GM18951 (cell line): Measurements from ENCODE around the gene NUAK1.

Source experiments
- POLR2A ChIP-seq: IDR thresholded peaks from 4 replicates; pipeline ENCODE4 v1.6.1; 2011; ENCODE audit warnings: mild to moderate bottlenecking; ENCODE audit not compliant: insufficient read length, insufficient read depth; ENCODE audit errors: extremely low read depth
- in situ Hi-C: fragments of 300-500 bp; cut with MboI; formaldehyde crosslinking; loops from one replicate; pipeline ENCODE4 v1.12.0; 2022; ENCODE audit warnings: low sequenced_read_pairs, mixed read lengths, inconsistent platforms; ENCODE audit not compliant: unreplicated experiment

NUAK1 gene

DNA sequence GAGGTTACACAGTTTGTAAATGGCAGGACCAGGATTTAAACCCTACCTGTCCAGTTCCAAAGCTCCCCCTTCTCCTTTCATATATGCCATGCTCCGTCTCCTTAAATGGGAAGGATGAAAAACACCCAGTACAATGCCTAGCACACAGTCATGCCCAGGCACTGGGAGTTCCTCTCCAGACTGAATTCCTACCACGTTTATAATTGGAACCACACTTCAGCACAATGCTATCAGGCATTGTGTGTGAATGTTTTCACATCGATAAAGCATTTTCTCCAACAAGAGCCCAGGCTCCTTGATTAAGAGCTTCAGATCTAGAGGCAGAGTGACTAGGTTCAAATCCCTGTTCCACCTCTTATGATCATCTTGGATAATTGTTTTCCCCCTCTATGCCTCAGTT lies 2.7 kb upstream of the NUAK1 start:
- no peak for TF ChIP-seq POLR2A
- in situ Hi-C loops: no loop called here

DNA sequence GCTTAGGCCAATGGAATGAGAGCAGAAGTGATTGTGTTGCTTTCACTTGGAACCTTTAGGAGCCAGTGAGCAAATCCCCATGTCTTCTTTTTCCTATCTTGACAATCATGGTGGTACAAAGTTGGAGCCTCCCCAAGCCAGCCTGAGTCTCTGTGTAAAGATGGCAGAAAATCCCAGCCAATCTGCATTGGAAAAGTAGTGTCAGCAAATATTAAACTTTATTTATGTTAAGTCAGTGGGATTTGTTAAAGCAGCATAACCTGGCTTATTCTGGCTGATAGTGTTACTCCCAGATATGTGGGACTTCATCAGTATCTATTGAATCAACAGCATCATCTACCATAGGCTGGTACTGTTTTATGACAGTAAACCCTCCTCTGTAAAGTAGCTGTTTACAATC lies 2.2 kb upstream of the NUAK1 start:
- in situ Hi-C loops: no loop called here
- TF ChIP-seq POLR2A: no peak

DNA sequence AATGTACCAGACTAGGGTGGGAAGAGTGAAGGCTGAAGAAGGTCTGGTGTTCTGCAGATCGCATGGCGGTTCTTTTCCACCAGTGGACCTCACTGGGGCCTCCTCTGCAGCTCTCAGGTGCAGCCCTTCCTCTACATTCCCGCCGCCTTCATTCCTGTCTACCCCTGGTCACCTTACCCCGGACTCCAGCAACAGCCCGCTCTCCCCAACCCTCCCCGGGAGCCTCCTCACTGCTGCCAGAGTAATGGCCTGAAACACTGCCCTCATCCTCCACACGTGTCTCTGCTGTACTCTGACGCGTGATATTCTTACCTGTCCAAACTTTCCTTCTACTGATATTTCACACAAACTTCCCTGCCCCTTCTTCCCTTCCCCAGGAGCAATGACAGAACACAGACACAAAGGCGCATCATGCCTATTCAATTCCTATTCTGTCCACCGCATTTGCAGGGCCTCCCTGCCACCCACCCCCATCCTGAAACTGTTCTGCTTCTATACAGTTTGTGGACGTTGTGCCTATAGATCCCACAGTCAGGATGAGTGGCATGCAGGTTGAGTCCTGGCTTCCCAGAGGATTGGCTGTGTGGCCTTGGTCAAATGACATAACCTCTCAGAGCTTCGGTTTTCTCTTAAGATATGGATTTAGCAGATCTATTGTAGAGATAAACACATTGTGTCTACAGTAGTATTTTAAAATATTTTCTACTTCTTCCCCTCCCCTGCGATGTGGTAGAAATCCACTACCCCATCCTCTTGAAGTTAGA lies 1.7 kb upstream of the NUAK1 start:
- in situ Hi-C loops: no loop called here
- no peak for TF ChIP-seq POLR2A

DNA sequence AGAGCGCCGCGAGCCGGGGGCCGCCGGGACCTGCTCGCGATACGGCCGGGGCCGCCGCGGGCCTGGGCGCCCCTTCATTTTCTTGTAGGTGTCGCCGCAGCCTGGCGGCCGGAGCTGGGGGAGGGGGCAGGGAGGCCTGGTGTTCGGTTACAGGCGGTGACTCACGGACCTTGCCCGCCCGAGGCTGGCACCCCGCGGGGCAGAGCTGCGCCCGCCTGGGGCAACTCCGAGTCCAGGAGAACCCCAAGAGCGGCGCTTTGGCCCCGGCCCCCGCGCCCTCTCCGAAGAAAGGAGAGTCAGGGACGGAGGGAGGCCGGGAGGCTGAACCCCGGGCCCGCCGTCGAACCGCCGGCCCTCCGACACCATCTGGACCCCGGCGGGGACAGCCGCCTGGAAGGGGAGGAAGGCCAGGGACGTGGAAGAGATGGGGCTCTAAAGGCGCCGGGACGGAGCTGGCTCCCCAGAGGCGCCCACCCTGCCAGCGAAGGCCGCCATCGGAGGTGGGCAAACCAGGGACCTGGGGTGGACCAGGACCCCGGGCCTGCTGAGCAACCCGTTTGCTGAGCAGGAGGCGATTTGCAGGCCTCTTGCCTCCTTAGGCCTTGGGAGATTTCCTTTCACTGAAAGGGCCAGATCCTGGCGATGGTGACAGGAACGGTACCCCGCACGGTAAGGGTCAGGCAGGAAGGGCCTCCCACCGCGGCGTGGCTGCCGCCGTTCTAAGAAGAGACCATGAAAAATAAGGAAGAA lies 843 bp upstream of the NUAK1 start:
- in situ Hi-C loops: no loop called here
- no peak for TF ChIP-seq POLR2A

DNA sequence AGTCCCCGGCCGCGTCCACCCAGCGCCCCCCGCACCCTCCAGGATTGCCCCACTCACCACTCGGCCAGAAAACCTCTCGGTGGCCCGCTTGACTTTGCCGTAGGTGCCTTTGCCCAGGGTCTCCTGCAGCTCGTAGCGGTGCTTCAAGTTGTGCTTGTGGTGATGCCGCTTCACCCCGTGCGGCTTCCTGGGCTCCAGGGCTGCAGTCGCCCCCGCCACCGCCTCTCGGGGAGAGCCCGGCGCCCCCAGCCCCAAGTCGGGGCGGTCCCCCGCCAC lies 459 bp downstream of the NUAK1 start:
- no peak for TF ChIP-seq POLR2A
- in situ Hi-C loops: no loop called here

DNA sequence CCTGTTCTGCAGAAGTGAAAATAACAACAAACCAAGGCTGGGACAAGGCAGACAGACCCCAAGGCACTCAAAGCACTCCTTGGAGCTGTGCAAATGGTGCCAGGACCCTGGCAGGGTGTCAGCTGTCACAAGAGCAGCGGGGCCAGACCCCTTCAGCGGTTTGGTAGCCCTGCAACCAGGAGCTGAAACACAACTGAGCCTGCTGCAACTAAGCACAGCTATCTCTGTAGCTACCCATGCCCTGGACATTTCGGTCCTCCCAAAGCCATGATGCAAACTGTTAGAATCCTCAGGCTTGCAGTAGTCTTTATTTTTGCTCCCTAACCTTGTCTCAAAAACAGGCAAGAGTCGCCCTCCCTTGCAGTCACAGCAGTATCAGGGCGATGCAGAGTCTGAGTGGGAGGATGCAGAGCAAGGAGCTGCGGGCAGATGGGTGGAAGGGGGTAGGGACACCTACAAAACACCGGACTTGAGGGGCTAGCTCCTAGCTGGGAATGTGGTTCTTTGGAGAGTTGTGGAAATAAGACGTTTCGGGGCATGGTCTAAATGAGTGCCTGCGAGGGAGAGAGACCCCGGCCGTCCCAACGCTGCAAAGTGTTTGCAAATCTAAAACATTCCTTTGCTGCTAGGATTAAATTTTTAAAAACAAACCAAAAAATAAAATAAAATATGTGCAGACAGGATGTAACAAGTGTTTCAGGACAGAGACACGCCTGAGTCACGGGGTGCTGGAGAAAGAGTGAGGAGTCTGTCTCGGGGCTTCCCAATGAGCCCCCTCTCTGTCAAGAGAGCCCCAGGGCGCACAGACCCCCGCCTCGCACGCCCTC lies 1.0 kb downstream of the NUAK1 start:
- in situ Hi-C loops: no loop called here
- no peak for TF ChIP-seq POLR2A

DNA sequence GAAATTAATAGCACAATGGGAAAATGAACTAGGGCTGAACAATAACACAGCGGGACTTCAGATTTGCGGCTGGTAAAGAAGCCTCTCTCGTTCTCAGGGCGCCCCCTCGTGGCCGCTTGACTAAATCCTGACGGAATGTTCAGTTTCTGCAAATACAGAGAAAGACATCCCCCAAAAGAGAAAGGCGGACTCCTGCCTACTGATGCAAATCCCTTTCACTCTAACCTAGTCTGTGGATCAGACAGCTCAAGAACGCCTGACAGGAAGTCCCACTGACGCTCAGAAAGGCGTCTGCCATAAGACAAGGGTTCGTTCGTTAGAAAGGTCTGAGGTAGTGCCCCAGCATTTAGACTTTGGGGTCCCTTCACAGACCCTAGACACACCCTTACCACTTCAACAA lies 2.5 kb downstream of the NUAK1 start:
- TF ChIP-seq POLR2A: no peak
- in situ Hi-C loops: no loop called here

DNA sequence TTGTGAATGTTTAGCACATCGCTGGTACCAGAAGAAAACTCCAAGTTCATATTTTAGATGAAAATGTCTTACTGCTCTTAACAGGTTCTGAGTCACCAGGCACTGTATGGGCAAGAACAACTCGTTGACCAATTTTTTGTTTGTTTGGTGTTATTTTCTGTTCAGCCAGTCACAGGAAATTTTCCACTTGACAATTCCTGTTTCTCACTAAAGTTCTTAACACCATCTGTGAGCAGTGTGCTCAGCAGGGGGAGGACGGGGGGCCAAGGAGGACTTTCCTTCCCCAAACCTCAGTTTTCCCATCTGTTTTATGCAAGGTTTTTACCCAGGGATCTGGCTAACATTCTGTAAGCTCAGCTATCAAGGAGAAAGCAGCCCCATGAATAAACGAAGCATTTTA lies 3.0 kb downstream of the NUAK1 start:
- in situ Hi-C loops: no loop called here
- no peak for TF ChIP-seq POLR2A

DNA sequence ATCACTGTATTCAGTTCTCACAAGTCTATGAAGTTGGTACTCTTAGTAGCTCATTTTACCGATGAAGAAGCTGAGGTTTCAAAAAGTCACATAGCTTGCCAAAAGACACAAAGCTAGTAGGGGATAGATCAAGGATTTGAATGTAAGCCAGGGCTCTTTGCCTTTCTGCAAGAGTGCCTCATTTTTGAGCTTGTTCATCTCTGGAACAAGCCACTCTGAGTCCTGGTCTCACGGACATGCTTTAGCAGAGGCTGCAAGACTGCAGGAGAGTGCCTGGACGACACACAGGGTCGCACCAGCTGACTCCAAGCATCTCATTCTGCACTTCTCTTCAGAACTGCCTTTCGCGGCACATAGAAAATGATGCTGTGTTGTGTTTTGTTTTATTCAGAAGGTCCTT lies 3.7 kb downstream of the NUAK1 start:
- in situ Hi-C loops: no loop called here
- TF ChIP-seq POLR2A: no peak

DNA sequence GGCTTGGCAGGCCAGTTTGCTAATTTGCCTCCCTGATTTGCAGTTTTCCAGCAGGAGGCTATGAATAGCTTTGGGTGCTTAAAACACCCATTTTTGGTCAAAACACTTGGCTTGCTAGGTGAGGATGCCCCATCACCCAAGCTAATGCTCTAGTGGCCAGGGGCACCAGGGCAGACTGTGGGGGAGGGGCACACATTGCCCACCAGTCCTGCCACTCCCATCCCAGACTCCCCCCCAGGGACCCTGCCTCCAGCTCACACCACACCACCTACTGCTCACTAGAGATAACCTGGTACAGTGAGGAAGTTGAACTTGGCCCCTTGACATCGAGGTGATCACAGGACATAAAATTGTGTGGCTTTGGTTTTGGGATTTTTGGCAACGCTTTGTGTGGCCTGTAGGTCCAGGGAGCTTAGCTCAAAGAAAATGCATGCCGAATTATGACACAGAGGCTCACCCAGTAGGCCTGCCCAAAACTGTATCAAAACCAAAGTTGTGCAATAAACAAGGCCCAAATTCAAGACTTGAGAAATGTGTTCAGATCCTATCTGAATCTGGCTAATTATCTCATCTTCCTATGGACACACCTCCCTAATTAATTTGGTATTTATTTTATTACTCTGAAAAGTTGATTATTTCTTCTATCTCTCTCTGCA lies 4.3 kb downstream of the NUAK1 start:
- in situ Hi-C loops: loop anchor here (5.0 kb wide), 1 partner anchor 717 kb away; no protein-coding TSS in a partner anchor
- TF ChIP-seq POLR2A: no peak

DNA sequence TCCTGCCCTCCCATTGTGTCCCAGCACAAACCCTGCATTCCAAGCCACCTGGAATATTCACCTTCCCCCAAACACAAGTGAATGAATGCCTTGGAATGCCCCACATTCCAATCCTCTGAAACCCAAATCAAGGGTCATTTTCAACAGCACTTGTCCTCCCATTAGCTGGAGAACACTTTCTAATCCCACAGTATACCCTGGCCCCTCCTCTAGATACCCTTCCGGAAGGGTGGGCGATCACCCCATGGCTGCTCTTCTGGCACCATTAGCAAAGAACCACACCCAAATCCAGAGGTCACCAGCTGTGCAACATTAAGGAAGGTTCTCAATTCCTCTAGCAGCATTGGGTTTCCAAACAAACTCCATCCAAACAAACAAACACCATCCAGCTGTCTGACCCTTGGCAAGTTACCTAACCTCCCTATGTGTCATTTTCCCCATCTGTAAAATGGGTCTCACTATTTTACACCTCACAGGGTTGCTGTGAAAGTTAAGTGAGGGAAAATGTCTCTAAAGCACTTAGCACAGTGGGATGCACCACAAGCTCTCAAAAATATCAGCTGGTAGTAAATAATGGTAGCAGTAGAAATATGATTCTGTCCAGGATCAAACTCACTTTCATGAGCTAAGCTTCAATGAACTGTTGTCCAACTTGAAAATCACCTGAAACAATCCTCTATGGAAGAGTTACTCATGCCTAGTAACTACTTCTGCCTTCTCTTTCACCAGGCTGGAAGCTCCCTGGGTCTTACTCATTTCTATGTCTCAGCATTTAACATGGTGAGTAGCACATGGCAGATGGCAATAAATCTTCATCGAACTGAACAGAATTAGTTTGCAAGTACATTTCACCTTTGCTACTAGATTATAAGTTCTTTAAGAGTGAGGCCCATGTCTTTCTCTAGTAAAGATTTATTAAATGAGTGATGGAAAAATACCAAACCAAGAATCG lies 5.3 kb downstream of the NUAK1 start:
- no peak for TF ChIP-seq POLR2A
- in situ Hi-C loops: loop anchor here (5.0 kb wide), 1 partner anchor 716 kb away; no protein-coding TSS in a partner anchor
